ENCODE measurements around the gene STKLD1. TPM values are rescaled to one million over a fixed set of nuclear protein-coding genes. Genes with fewer than 3 reads are reported as not detected.

STKLD1 gene
- total and polyA plus RNA-seq, 8 donors, result 0.82 to 6.1 (median 3.4) TPM

DNA sequence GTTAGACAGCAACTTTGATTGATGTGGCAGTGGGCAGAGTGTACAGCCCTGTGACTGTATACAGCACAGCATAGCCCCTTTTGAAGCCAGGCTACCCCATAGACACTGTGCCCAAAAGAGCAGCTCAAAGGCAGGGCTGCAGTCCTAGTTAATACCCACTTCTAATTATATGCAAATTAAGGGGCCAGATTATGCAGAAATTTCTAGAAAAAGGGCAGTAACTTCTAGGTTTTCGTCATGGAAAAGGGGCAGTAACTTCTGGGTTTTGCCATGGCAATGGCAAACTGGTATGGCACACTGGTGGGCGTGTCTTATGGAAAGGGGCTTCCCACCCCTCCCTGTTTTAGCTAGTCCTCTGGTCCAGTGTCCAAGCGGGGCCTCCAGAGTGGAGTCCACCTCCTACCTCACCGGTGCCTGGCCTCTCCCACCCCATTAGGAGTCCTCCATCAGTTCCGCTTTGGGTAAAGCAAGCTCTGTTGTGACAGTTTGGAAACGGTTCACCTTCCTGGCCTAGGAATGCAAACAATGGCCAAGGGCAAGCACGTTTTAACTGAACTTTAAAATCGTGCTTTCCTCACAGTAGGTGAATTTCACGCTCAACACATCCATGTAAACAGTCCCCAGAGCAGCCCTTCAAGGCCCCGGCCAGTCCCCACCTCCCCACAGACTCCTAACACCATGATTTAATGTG lies 51.6 kb downstream of the STKLD1 start:
- H3K36me3 ChIP-seq, result no peaks in the 10 kb centered on the region
- H3K4me3 ChIP-seq, result no peak overlapping the region
- intact Hi-C loops (cut with DNase I), result no loop called here
- peaks cover 14 to 51% of the 10 kb centered on the region in 2 donors for H3K27me3 ChIP-seq
- no peaks in the 10 kb centered on the region for H3K9me3 ChIP-seq
- peaks cover 0 to 9% of the 10 kb centered on the region in 2 donors for H3K4me1 ChIP-seq
- no peak overlapping the region for H3K27ac ChIP-seq
- DNase-seq (no peak), ATAC-seq (no peak)
- TF ChIP-seq, protein P1, sequence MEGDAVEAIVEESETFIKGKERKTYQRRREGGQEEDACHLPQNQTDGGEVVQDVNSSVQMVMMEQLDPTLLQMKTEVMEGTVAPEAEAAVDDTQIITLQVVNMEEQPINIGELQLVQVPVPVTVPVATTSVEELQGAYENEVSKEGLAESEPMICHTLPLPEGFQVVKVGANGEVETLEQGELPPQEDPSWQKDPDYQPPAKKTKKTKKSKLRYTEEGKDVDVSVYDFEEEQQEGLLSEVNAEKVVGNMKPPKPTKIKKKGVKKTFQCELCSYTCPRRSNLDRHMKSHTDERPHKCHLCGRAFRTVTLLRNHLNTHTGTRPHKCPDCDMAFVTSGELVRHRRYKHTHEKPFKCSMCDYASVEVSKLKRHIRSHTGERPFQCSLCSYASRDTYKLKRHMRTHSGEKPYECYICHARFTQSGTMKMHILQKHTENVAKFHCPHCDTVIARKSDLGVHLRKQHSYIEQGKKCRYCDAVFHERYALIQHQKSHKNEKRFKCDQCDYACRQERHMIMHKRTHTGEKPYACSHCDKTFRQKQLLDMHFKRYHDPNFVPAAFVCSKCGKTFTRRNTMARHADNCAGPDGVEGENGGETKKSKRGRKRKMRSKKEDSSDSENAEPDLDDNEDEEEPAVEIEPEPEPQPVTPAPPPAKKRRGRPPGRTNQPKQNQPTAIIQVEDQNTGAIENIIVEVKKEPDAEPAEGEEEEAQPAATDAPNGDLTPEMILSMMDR (IDR thresholded peaks at IDR 0.05), result no peak

DNA sequence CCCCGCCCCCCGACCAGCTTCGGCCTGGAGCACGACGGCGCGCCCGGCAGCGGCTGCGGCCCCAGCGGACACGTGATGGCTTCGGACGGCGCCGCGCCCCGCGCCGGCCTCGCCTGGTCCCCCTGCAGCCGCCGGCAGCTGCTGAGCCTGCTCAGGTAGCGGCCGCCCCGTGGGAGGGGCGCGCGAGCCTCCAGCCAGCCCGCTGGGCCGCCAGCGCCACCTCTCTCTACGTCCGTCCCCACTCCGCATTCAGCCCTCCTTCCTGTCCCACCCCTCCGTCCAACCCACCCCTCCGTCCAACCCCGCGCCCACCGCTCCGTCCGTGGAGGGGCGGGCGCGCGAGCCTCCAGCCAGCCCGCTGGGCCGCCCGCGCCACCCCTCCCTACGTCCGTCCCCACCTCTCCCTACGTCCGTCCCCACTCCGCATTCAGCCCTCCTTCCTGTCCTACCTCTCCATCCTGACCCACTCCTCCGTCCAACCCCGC lies 52.5 kb downstream of the STKLD1 start:
- DNase-seq, result peak in 1 of 4 donors; percentile 45
- intact Hi-C loops (cut with DNase I), result no loop called here
- Histone ChIP-seq H3K9me3 (no peaks in the 10 kb centered on the region), H3K4me3 (peak overlapping the region in 1 of 2 donors; percentile 19), H3K27ac (no peak overlapping the region), H3K27me3 (peaks cover 14 to 51% of the 10 kb centered on the region in 2 donors), H3K36me3 (no peaks in the 10 kb centered on the region), H3K4me1 (peaks cover 0 to 9% of the 10 kb centered on the region in 2 donors)
- peak; percentile 78 for ATAC-seq
- TF ChIP-seq, protein P1 (IDR thresholded peaks at IDR 0.05), result no peak

DNA sequence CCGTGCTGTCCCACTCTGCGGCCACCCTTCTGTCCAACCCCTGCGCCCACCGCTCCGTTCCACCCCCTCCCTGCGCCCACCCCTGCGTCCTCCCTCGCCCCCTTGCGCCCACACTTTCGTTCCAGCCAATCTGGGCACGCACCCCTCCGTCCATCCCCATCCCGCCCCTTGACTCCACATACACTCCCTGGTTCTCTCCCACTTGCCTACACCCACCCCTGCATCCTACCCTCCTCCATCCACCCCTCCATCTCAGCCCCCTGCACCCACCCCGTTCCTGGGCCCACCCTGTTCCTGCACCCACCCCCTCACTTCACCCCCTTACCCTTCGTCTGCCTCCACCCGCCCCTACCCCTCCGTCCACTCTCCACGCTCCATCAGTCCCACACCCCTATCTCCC lies 53.0 kb downstream of the STKLD1 start:
- TF ChIP-seq, protein P1 (IDR thresholded peaks at IDR 0.05), result no peak
- H3K27me3 ChIP-seq, result peaks cover 14 to 51% of the 10 kb centered on the region in 2 donors
- H3K27ac ChIP-seq, result no peak overlapping the region
- H3K36me3 ChIP-seq, result no peaks in the 10 kb centered on the region
- peaks cover 0 to 9% of the 10 kb centered on the region in 2 donors for H3K4me1 ChIP-seq
- intact Hi-C loops (cut with DNase I), result no loop called here
- DNase-seq (no peak), ATAC-seq (no peak)
- H3K9me3 ChIP-seq, result no peaks in the 10 kb centered on the region
- no peak overlapping the region for H3K4me3 ChIP-seq

DNA sequence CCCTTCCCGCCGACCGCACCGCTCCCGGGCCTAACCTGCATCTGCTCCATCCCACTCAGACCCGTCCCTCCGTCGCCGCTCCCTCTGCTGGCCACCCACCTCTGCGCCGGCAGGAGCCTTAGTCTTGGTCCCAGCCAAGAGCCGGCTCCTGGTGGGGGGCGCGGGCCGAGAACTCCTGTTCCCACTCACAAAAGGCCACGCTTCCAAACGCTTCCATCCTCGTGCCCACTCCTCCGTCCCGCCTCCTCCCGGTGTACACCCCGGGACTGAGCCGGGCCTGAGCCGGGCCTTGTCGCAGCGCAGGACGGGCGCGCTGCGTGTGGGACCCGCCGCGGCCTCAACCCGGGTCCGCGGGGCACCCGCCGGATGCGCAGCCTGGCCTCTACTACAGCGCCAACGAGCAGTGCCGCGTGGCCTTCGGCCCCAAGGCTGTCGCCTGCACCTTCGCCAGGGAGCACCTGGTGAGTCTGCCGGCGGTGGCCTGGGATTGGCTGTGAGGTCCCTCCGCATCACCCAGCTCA lies 53.5 kb downstream of the STKLD1 start:
- H3K36me3 ChIP-seq, result no peaks in the 10 kb centered on the region
- no peak overlapping the region for H3K4me3 ChIP-seq
- DNase-seq (peak in 1 of 4 donors; percentile 34), ATAC-seq (peak; percentile 60)
- H3K27me3 ChIP-seq, result peaks cover 14 to 51% of the 10 kb centered on the region in 2 donors
- H3K27ac ChIP-seq, result no peak overlapping the region
- peaks cover 0 to 9% of the 10 kb centered on the region in 2 donors for H3K4me1 ChIP-seq
- TF ChIP-seq, protein P1 (IDR thresholded peaks at IDR 0.05), result peak in 1 of 2 donors; percentile 9
- H3K9me3 ChIP-seq, result no peaks in the 10 kb centered on the region
- intact Hi-C loops (cut with DNase I), result no loop called here

DNA sequence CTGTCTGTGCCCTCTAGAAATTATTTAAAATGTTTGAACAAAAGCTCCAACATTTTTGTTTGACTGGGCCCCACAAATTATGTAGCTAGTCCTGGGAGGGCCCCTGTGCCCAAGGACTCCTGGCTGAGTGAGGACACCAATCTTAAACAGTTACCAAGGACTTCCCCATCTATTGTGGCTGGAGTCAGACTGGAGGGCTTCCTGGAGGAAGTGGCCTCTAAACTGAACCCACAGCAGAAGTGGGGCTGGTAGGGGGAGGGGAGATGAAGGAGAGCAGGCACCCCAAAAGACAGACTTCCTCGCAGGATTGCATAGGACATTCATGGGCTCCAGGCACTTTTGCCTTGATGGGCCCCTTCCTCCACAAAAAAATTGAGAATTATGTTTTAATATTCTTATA lies 54.1 kb downstream of the STKLD1 start:
- intact Hi-C loops (cut with DNase I), result no loop called here
- H3K9me3 ChIP-seq, result no peaks in the 10 kb centered on the region
- H3K4me1 ChIP-seq, result peaks cover 0 to 9% of the 10 kb centered on the region in 2 donors
- no peaks in the 10 kb centered on the region for H3K36me3 ChIP-seq
- ATAC-seq, result no peak
- no peak overlapping the region for H3K4me3 ChIP-seq
- DNase-seq, result no peak
- no peak overlapping the region for H3K27ac ChIP-seq
- TF ChIP-seq, protein P1 (IDR thresholded peaks at IDR 0.05), result no peak
- peaks cover 14 to 51% of the 10 kb centered on the region in 2 donors for H3K27me3 ChIP-seq
